Right cardiac atrium (tissue), 5 donors: Measurements from ENCODE around the gene TMEM80. TPM values are rescaled to one million over a fixed set of nuclear protein-coding genes. Genes with fewer than 3 reads are reported as not detected.

ENCODE experiments used
- ATAC-seq, 2 donors: fragments of 200-7000 bp; cut with Tn5 transposase; one replicate each; pipeline versions ENCODE4 v1.8.0 to v1.9.1; 2020; ENCODE audit warnings: moderate library complexity in 2 of 2, mild to moderate bottlenecking in 1 of 2
- DNase-seq, 3 donors: peaks; one replicate each; pipeline ENCODE4 v3.0.0-alpha.2; 2020
- H3K27ac ChIP-seq: one replicate; pipeline ENCODE4 v1.5.1; 2013; ENCODE audit warnings: mild to moderate bottlenecking, low read length, control low read depth, moderate library complexity
- H3K27me3 ChIP-seq: one replicate; pipeline ENCODE4 v1.6.1; 2013; ENCODE audit not compliant: control insufficient read depth, insufficient read depth
- H3K4me1 ChIP-seq: one replicate; pipeline ENCODE4 v1.6.1; 2013; ENCODE audit warnings: low read length; ENCODE audit not compliant: control insufficient read depth, insufficient read depth
- H3K4me3 ChIP-seq: one replicate; pipeline ENCODE4 v1.5.1; 2013; ENCODE audit warnings: low read length, control low read depth
- H3K9me3 ChIP-seq: one replicate; pipeline ENCODE4 v1.6.1; 2013; ENCODE audit warnings: low read length; ENCODE audit not compliant: control insufficient read depth
- WGBS: extraction: QIAGEN DNeasy Blood & Tissue Kit; methylation state at CpG from one replicate; pipeline ENCODE4 v1.1.7; 2013; 5-methylcytosine and 5-hydroxymethylcytosine counted together
- intact Hi-C, 4 donors: fragments of 100-400 bp; cut with DNase I; formaldehyde crosslinking; loops; one replicate each; pipeline versions ENCODE4 v1.11.0 to v1.14.0; 2022 to 2023
- polyA plus RNA-seq: library from polyadenylated mRNA; stranded (reverse); fragments of 200-250 nt; gene quantifications from one replicate; pipeline ENCODE4 v1.2.3, GENCODE V29; 2013
- total RNA-seq, 4 donors: library from RNA; stranded (reverse); fragmentation: NEBNext Ultra II Directional; extraction: Animal tissue kit (Norgen Biotek cat#: 25700); gene quantifications; one replicate each; pipeline ENCODE4 v1.2.1, GENCODE V29; 2021
- donor health status: healthy with polysubstance abuse.
- donor health status: DM: no; HTN: yes; CAD: no.
- donor health status: DM: no; HTN: no; CAD: no.
- donor health status: DM: no; HTN: yes; CAD: no; lungs with severe emphysema.
- donor health status: DM: yes; HTN: yes; CAD: no.

The TMEM80 gene
- total and polyA plus RNA-seq, 5 donors: 12.6 to 17.6 (median 15.2) TPM

DNA sequence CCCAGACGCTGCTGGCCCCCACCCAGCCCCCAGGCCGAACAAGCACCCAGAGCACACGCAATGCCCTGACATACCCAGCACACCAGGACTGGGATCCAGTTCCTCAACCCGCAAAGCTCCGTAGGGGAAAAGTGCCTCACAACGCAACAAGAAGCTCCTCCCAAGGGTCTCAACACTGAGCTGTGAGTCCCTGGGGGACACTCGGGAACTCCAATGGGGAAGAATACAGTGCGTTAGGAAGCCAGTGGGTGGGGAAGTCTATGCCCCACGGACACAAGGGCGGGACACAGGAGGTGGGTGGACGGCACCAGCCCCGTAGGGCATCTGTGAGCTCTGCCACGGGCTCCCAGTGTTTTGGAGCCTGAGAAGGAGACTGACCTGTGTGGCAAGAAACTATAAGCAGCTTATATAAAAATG is 2.2 kb upstream of the TMEM80 start:
- 39% methylated on average over 13 of the region's 13 CpGs for WGBS
- no peak overlapping the region for H3K27ac ChIP-seq

DNA sequence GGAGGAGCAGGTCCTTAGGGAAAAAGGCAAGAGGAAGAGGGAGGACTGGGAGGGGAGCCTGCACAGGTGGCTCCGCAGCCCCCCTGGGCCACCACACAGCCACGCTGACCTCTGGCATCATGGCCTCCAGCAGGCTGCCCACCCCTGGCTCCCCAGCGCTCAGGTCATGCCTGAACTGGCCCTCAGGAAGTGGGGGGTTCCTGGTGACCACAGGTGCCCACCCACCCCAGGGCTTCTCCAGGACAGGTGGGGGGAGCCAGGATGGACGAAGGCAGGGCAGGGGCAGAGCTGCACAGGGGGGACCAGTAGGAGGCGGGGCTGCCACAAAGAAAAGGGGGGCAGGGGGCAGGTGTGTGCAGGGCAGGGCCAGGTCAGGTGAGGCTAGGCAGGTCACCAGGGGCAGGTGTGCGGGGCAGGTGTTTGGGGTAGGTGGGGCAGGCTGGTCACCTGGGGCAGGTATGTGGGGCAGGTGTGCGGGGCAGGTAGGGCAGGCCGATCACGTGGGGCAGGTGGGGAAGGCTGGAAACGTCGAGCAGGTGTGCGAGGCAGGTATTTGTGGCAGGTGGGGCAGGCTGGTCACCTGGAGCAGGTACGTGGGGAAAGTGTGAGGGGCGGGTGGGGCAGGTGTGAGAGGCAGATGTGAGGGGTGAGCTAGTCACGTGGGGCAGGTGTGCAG is 1.6 kb upstream of the TMEM80 start:
- intact Hi-C loops: no loop called here
- peaks cover 6% of the 10 kb centered on the region for H3K4me1 ChIP-seq
- ATAC-seq (no peak), DNase-seq (peak; percentile 47 to 82 (median 74))
- no peaks in the 10 kb centered on the region for H3K9me3 ChIP-seq
- H3K27ac ChIP-seq: no peak overlapping the region
- H3K4me3 ChIP-seq: peak overlapping the region; percentile 59
- WGBS: 68% methylated on average over 15 of the region's 15 CpGs
- H3K27me3 ChIP-seq: no peaks in the 10 kb centered on the region

More for the DNA sequence above, 2.2 kb upstream of the TMEM80 start:
- Histone ChIP-seq H3K9me3 (no peaks in the 10 kb centered on the region), H3K27me3 (no peaks in the 10 kb centered on the region), H3K4me3 (no peak overlapping the region), H3K4me1 (peaks cover 6% of the 10 kb centered on the region)
- DNase-seq (no peak), ATAC-seq (no peak)
- intact Hi-C loops: no loop called here

DNA sequence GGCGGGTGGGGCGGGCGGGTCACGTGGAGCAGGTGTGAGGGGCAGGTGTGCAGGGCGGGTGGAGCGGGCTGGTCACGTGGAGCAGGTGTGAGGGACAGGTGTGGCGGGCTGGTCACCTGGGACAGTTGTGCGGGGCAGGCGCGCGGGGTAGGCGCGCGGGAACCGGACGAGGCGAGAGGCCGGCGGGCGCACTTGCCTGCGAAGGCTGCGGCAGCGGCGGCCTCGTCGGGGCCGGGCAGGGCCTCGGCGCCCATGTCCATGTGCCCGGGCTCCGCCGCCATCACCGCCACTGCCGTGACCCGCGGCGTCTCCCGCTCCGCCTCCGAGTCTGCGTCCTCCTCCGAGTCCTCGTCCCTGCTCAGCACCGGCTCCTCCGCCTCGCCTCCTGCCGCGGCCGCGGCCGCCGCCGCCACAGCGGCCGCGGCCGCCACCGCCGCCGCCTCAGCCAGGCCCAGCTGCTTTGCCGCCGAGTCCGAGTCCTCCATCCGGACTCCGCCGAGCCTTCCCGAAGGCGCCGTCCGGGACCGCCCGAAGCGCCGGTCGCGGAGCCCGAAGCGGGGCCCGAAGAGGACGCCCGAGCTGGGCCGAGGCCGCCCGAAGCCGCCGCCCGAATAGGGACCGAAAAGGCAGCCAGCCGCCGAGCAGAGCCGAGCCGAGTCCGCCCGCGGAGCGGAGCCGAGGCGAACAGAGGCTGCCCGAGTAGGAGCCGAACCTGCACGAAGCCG is 891 bp upstream of the TMEM80 start, which contains the start of gene DEAF1:
Gene DEAF1, minus strand, starts transcription at position 660 of the 725 bp plus-strand sequence. Its CDS starts 175 bp downstream, at position 485.
- intact Hi-C loops: no loop called here

DNA sequence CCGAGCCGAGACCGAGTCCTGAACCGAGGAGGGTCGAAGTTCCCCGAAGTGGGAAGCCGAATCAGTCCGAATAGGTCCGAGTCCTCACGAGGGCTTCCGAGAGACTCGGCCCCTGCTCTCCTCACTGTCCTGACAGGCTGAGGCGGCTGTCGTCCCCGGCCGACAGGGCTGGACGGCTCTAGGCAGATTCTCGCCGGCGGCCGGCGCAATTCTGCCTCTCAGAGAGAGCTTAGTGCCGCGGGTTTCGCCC is 403 bp upstream of the TMEM80 start:
- H3K27ac ChIP-seq: peak overlapping the region; percentile 99
- ATAC-seq (no peak), DNase-seq (no peak)
- H3K4me3 ChIP-seq: peak overlapping the region; percentile 80
- peaks cover 6% of the 10 kb centered on the region for H3K4me1 ChIP-seq
- intact Hi-C loops: no loop called here
- WGBS: under 1% methylated on average over 25 of the region's 25 CpGs
- H3K9me3 ChIP-seq: no peaks in the 10 kb centered on the region
- no peaks in the 10 kb centered on the region for H3K27me3 ChIP-seq

More for the DNA sequence above, 891 bp upstream of the TMEM80 start, which contains the start of gene DEAF1:
- peak; percentile 99 to 100 (median 100) for DNase-seq
- WGBS: 3% methylated on average over 103 of the region's 103 CpGs
- Histone ChIP-seq H3K4me3 (peak within 1 kb of the TSS; percentile 80), H3K27me3 (no peaks in the 10 kb centered on the region), H3K4me1 (peaks cover 6% of the 10 kb centered on the region), H3K9me3 (no peaks in the 10 kb centered on the region), H3K27ac (peak within 1 kb of the TSS; percentile 99)
- peak; percentile 91 to 95 for ATAC-seq

DNA sequence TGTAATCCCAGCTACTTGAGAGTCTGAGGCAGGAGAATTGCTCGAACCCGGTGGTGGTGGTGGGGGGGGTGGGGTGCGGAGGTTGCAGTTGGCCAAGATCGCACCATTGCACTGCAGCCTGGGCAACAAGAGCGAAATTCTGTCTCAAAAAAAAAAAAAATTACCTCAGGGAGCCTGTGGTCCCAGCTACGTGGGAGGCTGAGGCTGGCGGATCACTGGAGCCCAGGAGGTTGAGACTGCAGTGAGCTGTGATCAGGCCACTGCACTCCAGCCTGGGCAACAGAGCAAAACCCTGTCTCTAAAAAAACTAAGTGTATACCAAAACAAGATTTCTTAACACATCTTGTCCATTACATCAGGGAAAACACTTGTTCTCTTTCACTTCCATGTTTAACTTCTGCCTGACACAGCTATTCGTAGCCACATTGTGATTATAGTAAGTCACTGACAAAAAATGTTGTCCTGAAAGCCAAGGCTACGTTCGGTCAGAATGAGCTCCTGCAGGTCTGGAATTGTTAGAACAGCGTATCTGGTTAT is 1.4 kb downstream of the TMEM80 start:
- Histone ChIP-seq H3K4me1 (peaks cover 6% of the 10 kb centered on the region), H3K4me3 (no peak overlapping the region), H3K27me3 (no peaks in the 10 kb centered on the region), H3K9me3 (no peaks in the 10 kb centered on the region), H3K27ac (no peak overlapping the region)
- ATAC-seq (no peak), DNase-seq (peak in 1 of 3 donors; percentile 53)
- WGBS: 70% methylated on average over 11 of the region's 11 CpGs
- intact Hi-C loops: no loop called here

DNA sequence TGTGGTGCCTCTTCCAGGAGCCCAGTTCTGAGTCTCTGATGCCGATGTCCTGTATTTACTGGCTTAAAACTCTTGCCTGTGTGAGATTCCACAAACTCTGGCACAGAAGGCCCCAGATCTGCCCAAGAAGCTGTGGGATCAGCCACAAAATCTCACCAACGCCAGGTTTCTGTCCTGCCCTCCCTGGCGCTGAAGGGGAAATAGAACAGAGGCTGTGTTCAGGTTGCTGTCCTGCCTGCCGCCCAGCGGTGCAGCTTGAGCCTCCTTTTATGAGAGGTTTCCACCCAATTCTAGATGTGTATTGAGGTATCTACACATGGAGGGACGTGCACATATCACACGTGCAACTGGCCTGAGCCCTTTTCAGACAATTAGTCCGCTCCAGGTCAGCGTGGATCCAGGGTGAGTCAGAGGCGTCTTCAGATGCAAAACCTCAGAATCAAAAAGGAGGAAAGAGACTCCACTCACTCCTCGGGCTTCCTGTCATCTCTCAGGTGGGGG is 2.2 kb downstream of the TMEM80 start:
- no peak overlapping the region for H3K27ac ChIP-seq
- intact Hi-C loops: no loop called here

DNA sequence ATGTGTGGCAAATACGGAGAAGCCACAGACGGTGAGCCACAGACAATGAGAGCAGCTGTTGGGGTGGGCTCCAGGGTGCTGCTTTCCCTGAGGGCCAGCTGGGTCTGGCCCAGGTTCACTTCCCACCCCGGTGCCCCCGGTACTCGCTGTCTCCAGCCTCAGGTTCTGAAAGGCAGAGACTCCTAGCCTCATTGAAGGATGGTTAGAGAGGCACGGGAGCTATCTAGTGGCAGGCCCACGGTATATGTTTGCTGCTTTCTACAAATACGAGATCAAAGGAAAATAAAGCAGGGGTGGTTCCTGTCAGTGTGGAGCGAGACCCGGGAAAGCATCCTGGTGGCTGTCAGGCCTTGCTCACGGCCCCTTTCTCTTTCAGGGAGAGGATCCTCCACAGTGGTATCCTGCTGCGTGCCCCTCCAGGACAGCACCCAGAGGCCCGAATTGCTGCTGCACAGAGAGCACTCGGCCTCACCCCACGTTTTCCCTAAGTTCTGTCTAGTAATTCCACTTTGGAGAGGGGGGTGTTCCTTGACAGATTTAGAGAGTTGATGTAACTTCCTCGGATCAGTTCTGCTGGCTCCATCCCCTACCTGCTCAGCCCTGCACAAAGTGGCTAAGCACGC is 3.0 kb downstream of the TMEM80 start:
- peaks cover 6% of the 10 kb centered on the region for H3K4me1 ChIP-seq
- no peaks in the 10 kb centered on the region for H3K9me3 ChIP-seq
- ATAC-seq: no peak
- WGBS: 75% methylated on average over 17 of the region's 17 CpGs
- peak in 1 of 3 donors; percentile 22 for DNase-seq
- H3K27me3 ChIP-seq: no peaks in the 10 kb centered on the region
- intact Hi-C loops: no loop called here
- no peak overlapping the region for H3K4me3 ChIP-seq
- H3K27ac ChIP-seq: no peak overlapping the region

More for the DNA sequence above, 2.2 kb downstream of the TMEM80 start:
- Histone ChIP-seq H3K9me3 (no peaks in the 10 kb centered on the region), H3K4me3 (no peak overlapping the region), H3K4me1 (peaks cover 6% of the 10 kb centered on the region), H3K27me3 (no peaks in the 10 kb centered on the region)
- DNase-seq (peak in 1 of 3 donors; percentile 21), ATAC-seq (no peak)
- WGBS: 80% methylated on average over 11 of the region's 11 CpGs

DNA sequence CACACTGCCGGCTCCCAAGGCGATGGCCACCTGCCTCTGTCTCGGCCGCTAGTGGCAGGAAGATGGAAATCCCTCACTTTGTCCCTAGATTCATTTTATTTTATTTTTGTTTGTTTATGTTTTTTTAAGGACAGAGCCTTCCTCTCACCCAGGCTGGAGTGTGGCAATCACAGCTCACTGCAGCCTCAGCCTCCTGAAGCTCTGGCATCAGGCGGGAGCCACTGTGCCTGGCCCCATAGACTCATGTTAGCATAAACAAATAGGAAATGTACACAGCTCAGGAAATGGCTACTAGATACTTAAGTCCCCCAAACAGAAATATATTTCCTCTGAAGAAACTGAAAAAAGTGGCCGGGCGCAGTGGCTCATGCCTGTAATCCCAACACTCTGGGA is 3.5 kb downstream of the TMEM80 start:
- Histone ChIP-seq H3K27ac (no peak overlapping the region), H3K4me3 (no peak overlapping the region), H3K9me3 (no peaks in the 10 kb centered on the region), H3K27me3 (no peaks in the 10 kb centered on the region), H3K4me1 (peaks cover 2% of the 10 kb centered on the region)
- ATAC-seq (no peak), DNase-seq (peak in 1 of 3 donors; percentile 30)
- intact Hi-C loops: no loop called here
- WGBS: 96% methylated on average over 7 of the region's 7 CpGs

DNA sequence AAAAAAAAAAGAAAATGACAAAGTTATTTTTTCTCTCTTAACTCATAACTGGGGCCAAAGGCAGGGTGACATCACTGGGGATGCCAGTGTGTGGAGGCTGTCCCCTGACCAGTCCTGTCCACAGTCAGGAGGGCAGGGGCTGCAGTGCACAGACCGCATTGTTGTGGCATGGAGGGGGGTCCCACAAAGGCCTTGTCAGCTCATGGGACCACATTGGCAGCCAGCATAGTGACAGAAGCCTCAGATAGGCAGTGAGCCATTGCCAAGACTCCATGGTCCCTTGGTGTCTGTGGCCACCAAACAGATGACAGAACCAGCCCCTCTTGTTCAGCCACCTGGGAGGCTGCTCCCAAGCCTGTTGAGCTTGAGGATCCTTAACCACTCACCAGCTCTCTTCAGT is 4.1 kb downstream of the TMEM80 start:
- no peak overlapping the region for H3K4me3 ChIP-seq
- no peaks in the 10 kb centered on the region for H3K27me3 ChIP-seq
- DNase-seq (peak in 1 of 3 donors; percentile 18), ATAC-seq (no peak)
- WGBS: 100% methylated on average over 1 of the region's 1 CpG
- H3K27ac ChIP-seq: no peak overlapping the region
- H3K9me3 ChIP-seq: no peaks in the 10 kb centered on the region
- intact Hi-C loops: no loop called here
- H3K4me1 ChIP-seq: no peaks in the 10 kb centered on the region

DNA sequence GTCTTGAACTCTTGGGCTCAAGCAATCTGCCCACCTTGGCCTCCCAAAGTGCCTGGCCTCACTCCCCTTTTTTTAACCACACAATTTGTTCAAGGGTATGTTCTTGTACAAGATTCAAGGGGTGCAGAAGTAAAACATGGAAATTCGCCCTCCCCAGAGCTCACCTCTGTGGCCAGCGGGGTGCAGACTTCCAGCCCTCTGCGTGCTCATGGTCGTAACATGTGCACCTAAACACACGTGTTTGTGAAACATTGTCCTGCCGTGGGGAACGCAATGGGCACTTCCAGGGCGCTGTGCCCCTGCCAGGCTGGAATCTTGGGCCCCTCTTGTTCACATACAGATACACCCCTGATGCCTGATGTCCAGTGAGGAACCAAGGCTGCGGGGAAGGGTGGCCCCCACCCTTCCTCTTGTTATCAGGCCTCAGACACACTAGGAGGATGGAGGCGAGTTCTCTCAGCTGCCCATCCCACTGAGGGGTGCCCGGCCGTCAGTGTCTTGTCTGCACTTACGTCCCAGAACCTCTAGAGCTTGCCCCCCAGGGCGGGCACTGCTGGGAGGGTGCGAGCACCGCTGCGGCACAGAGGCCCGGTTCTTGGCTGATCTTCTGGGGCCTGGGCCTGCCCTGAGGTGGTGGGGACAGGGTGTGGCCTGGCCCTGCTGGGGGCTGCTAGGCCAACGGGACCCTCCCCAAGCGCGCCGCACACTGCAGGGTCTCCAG is 6.3 kb downstream of the TMEM80 start:
- Histone ChIP-seq H3K4me1 (no peaks in the 10 kb centered on the region), H3K4me3 (no peak overlapping the region), H3K27ac (no peak overlapping the region), H3K27me3 (no peaks in the 10 kb centered on the region), H3K9me3 (no peaks in the 10 kb centered on the region)
- DNase-seq (peak in 1 of 3 donors; percentile 39), ATAC-seq (no peak)
- WGBS: 95% methylated on average over 22 of the region's 22 CpGs
- intact Hi-C loops: no loop called here
